Sigmoid colon (tissue), 4 donors: ENCODE data around the gene KCTD20.

Experiments
- CTCF ChIP-seq, 4 experiments: fragments of 450-650 bp in 3 of 4; fragments of 200-600 bp in 1 of 4; IDR thresholded peaks; one replicate each; pipeline ENCODE4 v1.5.1; 2016 to 2019; ENCODE audit warnings: antibody characterized with exemption in 4 of 4, mild to moderate bottlenecking in 3 of 4, moderate library complexity in 2 of 4
- POLR2A ChIP-seq, 2 donors: fragments of 450-650 bp; IDR thresholded peaks; one replicate each; pipeline ENCODE4 v1.6.1; 2016; ENCODE audit warnings: antibody characterized with exemption in 2 of 2, mild to moderate bottlenecking in 2 of 2, moderate library complexity in 2 of 2
- POLR2AphosphoS5 ChIP-seq, 4 donors: sonication (generic); formaldehyde crosslinking; IDR thresholded peaks; one replicate each; pipeline ENCODE4 v1.6.1; 2017; ENCODE audit warnings: antibody characterized with exemption in 4 of 4

GRCh38 chr6:36493319-36493718 lies 50.5 kb downstream of the KCTD20 start:
- TF ChIP-seq CTCF (IDR thresholded peaks at IDR 0.05) = no peak
- TF ChIP-seq POLR2AphosphoS5 (IDR thresholded peaks at IDR 0.05) = no peak
- no peak for TF ChIP-seq POLR2A (IDR thresholded peaks at IDR 0.05)
